ENCODE data around the gene ZBED6. TPM values are rescaled to one million over a fixed set of nuclear protein-coding genes. Genes with fewer than 3 reads are reported as not detected.

ZBED6 gene
- total RNA-seq, 6 experiments from 2014 or later, result 25.9 to 35.2 (median 30.5) TPM

- H3K4me3 Mint-ChIP-seq, result no peak overlapping the region
- H3K27ac Mint-ChIP-seq, result no peak overlapping the region
- no peaks in the 10 kb centered on the region for H3K9me3 Mint-ChIP-seq
- H3K27me3 Mint-ChIP-seq (ENCODE audit: insufficient read depth), result no peaks in the 10 kb centered on the region
- H3K4me1 Mint-ChIP-seq (ENCODE audit: low read depth), result peaks cover 9% of the 10 kb centered on the region
- no peak for TF ChIP-seq CTCF (IDR thresholded peaks at IDR 0.05)
- H3K36me3 Mint-ChIP-seq (ENCODE audit: low read depth), result peaks cover 30% of the 10 kb centered on the region
- no peak for DNase-seq
These were observed 48.0 kb downstream of the ZBED6 start for GRCh38 chr1:203843435-203843834.

Other genes starting within 250 kb of the ZBED6 start
- gene ATP2B4, start 168.8 kb upstream of the ZBED6 start, total RNA-seq (2021; fragmentation: NEBNext Ultra II Directional; extraction: Animal tissue kit (Norgen Biotek cat#: 25700)), result 100 to 1,000 TPM; 199 to 243 (median 221) TPM
- gene LAX1, start 30.4 kb upstream of the ZBED6 start, total RNA-seq (2021; fragmentation: NEBNext Ultra II Directional; extraction: Animal tissue kit (Norgen Biotek cat#: 25700)), result not detected
- gene ZC3H11A, start within 50 bp of the ZBED6 start, total RNA-seq (2021; fragmentation: NEBNext Ultra II Directional; extraction: Animal tissue kit (Norgen Biotek cat#: 25700)), result 10 to 100 TPM; 53.7 to 66.3 (median 59.2) TPM
- 100 to 1,000 TPM; 154 to 186 (median 163) TPM for gene SNRPE, start 66.0 kb downstream of the ZBED6 start, total RNA-seq (2021; fragmentation: NEBNext Ultra II Directional; extraction: Animal tissue kit (Norgen Biotek cat#: 25700))